IMR-90 (cell line): ENCODE results near the gene MOV10L1. TPM values are rescaled to one million over a fixed set of nuclear protein-coding genes. Genes with fewer than 3 reads are reported as not detected.

ENCODE experiments used
- ATAC-seq: fragments of 200-7000 bp; cut with Tn5 transposase; 2 replicates; pipeline ENCODE4 v1.9.1; 2020; ENCODE audit warnings: low read depth, mild to moderate bottlenecking, moderate library complexity
- BruUV-seq: library from RNA; stranded (reverse); fragments of 400-500 nt; replicated peaks from 2 replicates; lab custom pipeline; 2021; lab: Mats Ljungman, UMichigan
- CTCF ChIA-PET: fragments of 300-600 bp; formaldehyde crosslinking; extraction: SDS; loops from one replicate; lab custom pipeline; 2021; ENCODE audit warnings: antibody characterized with exemption; lab: Yijun Ruan, JAX
- POLR2A ChIA-PET: fragments of 300-600 bp; sonication (Branson Sonifier 250); formaldehyde crosslinking; loops from one replicate; lab custom pipeline; 2022; ENCODE audit warnings: antibody characterized with exemption; ENCODE audit not compliant: unreplicated experiment; lab: Charles Lee
- DNase-seq: peaks from one replicate; pipeline ENCODE4 v3.0.0; 2013
- H2AFZ ChIP-seq: replicated peaks from 2 replicates; pipeline ENCODE3; 2013; ENCODE audit warnings: low read length, mild to moderate bottlenecking; ENCODE audit not compliant: poor library complexity
- H2AK5ac ChIP-seq: 2 replicates; pipeline ENCODE4 v1.6.1; 2013; ENCODE audit warnings: low read depth, low read length, inconsistent platforms
- H2AK9ac ChIP-seq: replicated peaks from 2 replicates; pipeline ENCODE3; 2013; ENCODE audit warnings: mild to moderate bottlenecking, low read depth, low read length, moderate library complexity; ENCODE audit not compliant: poor library complexity
- H2BK120ac ChIP-seq: 2 replicates; pipeline ENCODE4 v1.6.1; 2013; ENCODE audit warnings: low read depth, low read length, inconsistent platforms
- H2BK15ac ChIP-seq: 3 replicates; pipeline ENCODE4 v1.6.1; 2013; ENCODE audit warnings: low read depth, low read length, inconsistent platforms
- H2BK20ac ChIP-seq: 2 replicates; pipeline ENCODE4 v1.6.1; 2013; ENCODE audit warnings: low read depth, mild to moderate bottlenecking, inconsistent platforms, low read length, moderate library complexity
- H2BK5ac ChIP-seq: 2 replicates; pipeline ENCODE4 v1.6.1; 2013; ENCODE audit warnings: mild to moderate bottlenecking, low read depth, low read length, inconsistent platforms; ENCODE audit not compliant: poor library complexity, severe bottlenecking
- H3K14ac ChIP-seq: replicated peaks from 2 replicates; pipeline ENCODE4 v1.6.1; 2013; ENCODE audit warnings: low read depth, low read length, inconsistent platforms
- H3K18ac ChIP-seq: 2 replicates; pipeline ENCODE4 v1.6.1; 2013; ENCODE audit warnings: low read depth, low read length, control low read depth
- H3K23ac ChIP-seq: 2 replicates; pipeline ENCODE4 v1.6.1; 2013; ENCODE audit warnings: low read depth, low read length, inconsistent platforms
- H3K27ac ChIP-seq: 2 replicates; pipeline ENCODE4 v1.5.1; 2013; ENCODE audit warnings: mild to moderate bottlenecking, control low read depth, low read length; ENCODE audit not compliant: insufficient read depth
- H3K27me3 ChIP-seq: 2 replicates; pipeline ENCODE4 v1.6.1; 2013; ENCODE audit warnings: low read length; ENCODE audit not compliant: control insufficient read depth, insufficient read depth
- H3K36me3 ChIP-seq: 2 replicates; pipeline ENCODE4 v1.6.1; 2013; ENCODE audit warnings: low read length, mixed read lengths; ENCODE audit not compliant: control insufficient read depth, insufficient read depth
- H3K4ac ChIP-seq: 2 replicates; pipeline ENCODE4 v1.6.1; 2013; ENCODE audit warnings: low read depth, low read length, inconsistent platforms
- H3K4me1 ChIP-seq: 2 replicates; pipeline ENCODE4 v1.6.1; 2013; ENCODE audit warnings: low read length, mixed read lengths; ENCODE audit not compliant: control insufficient read depth, insufficient read depth
- H3K4me2 ChIP-seq: 2 replicates; pipeline ENCODE4 v1.6.1; 2013; ENCODE audit warnings: low read depth, mild to moderate bottlenecking, control low read depth, low read length, moderate library complexity
- H3K4me3 ChIP-seq: 2 replicates; pipeline ENCODE4 v1.5.1; 2013; ENCODE audit warnings: low read depth, mild to moderate bottlenecking, control low read depth, low read length, moderate library complexity; ENCODE audit not compliant: insufficient read depth
- H3K56ac ChIP-seq: 2 replicates; pipeline ENCODE4 v1.6.1; 2013; ENCODE audit warnings: low read length, inconsistent platforms; ENCODE audit not compliant: insufficient read depth; ENCODE audit errors: extremely low read depth
- H3K79me1 ChIP-seq, 2 experiments: 2 replicates each; pipeline ENCODE4 v1.6.1; 2013; ENCODE audit warnings: low read length in 2 of 2, inconsistent platforms in 1 of 2, low read depth in 1 of 2
- H3K9ac ChIP-seq: 2 replicates; pipeline ENCODE4 v1.6.1; 2013; ENCODE audit warnings: low read depth, low read length, control low read depth
- H3K9me1 ChIP-seq: 2 replicates; pipeline ENCODE4 v1.6.1; 2013; ENCODE audit warnings: low read length, inconsistent platforms; ENCODE audit not compliant: insufficient read depth
- H3K9me3 ChIP-seq: 2 replicates; pipeline ENCODE4 v1.6.1; 2013; ENCODE audit warnings: low read length; ENCODE audit not compliant: control insufficient read depth, insufficient read depth
- H4K20me1 ChIP-seq: 2 replicates; pipeline ENCODE4 v1.6.1; 2013; ENCODE audit warnings: low read length, inconsistent platforms; ENCODE audit not compliant: insufficient read depth
- H4K5ac ChIP-seq: 2 replicates; pipeline ENCODE4 v1.6.1; 2013; ENCODE audit warnings: mild to moderate bottlenecking, low read depth, low read length, control low read depth
- H4K8ac ChIP-seq, 2 experiments: 2 replicates each; pipeline ENCODE4 v1.6.1; 2013; ENCODE audit warnings: low read depth in 2 of 2, low read length in 2 of 2, control low read depth in 1 of 2, inconsistent platforms in 1 of 2
- H4K91ac ChIP-seq: 2 replicates; pipeline ENCODE4 v1.6.1; 2013; ENCODE audit warnings: low read depth, low read length, inconsistent platforms; ENCODE audit not compliant: insufficient read depth
- BHLHE40 ChIP-seq: fragments of 150-350 bp; IDR thresholded peaks from 2 replicates; pipeline ENCODE4 v1.6.1; 2016; ENCODE audit warnings: mild to moderate bottlenecking, low read depth, low read length
- CEBPB ChIP-seq: IDR thresholded peaks from 2 replicates; pipeline ENCODE4 v1.6.1; 2012; ENCODE audit warnings: low read depth, low read length, improper control_type of control experiment
- CHD1 ChIP-seq: IDR thresholded peaks from 2 replicates; pipeline ENCODE4 v1.6.1; 2012; ENCODE audit warnings: low read depth, low read length, improper control_type of control experiment
- CTCF ChIP-seq: conservative IDR thresholded peaks from 2 replicates; pipeline ENCODE4 v1.5.1; 2012; ENCODE audit warnings: mild to moderate bottlenecking, low read depth, low read length, improper control_type of control experiment
- ELK1 ChIP-seq: fragments of 150-350 bp; IDR thresholded peaks from 2 replicates; pipeline ENCODE4 v1.6.1; 2016; ENCODE audit warnings: low read depth, mild to moderate bottlenecking, low read length, moderate library complexity, borderline replicate concordance
- FOS ChIP-seq: fragments of 150-350 bp; IDR thresholded peaks from 2 replicates; pipeline ENCODE4 v1.6.1; 2016; ENCODE audit warnings: low read depth, low read length
- MAZ ChIP-seq: IDR thresholded peaks from 2 replicates; pipeline ENCODE4 v1.6.1; 2012; ENCODE audit warnings: low read depth, mild to moderate bottlenecking, low read length, improper control_type of control experiment, moderate library complexity, borderline replicate concordance
- MXI1 ChIP-seq: IDR thresholded peaks from 2 replicates; pipeline ENCODE4 v1.6.1; 2012; ENCODE audit warnings: low read depth, mild to moderate bottlenecking, low read length, moderate library complexity, borderline replicate concordance
- NFE2L2 ChIP-seq: fragments of 150-350 bp; IDR thresholded peaks from 2 replicates; pipeline ENCODE4 v1.6.1; 2016; ENCODE audit warnings: low read depth, mild to moderate bottlenecking, low read length
- RAD21 ChIP-seq: IDR thresholded peaks from 2 replicates; pipeline ENCODE4 v1.6.1; 2012; ENCODE audit warnings: low read length, improper control_type of control experiment
- RFX5 ChIP-seq: IDR thresholded peaks from 2 replicates; pipeline ENCODE4 v1.8.0; 2012; ENCODE audit warnings: low read depth, mild to moderate bottlenecking, low read length, moderate library complexity
- SMC3 ChIP-seq: fragments of 150-350 bp; IDR thresholded peaks from 2 replicates; pipeline ENCODE4 v1.6.1; 2016; ENCODE audit warnings: low read depth, mild to moderate bottlenecking, antibody characterized with exemption, low read length, moderate library complexity
- WGBS, 2 experiments: methylation state at CpG; one replicate each; pipeline versions ENCODE4 v1.1.5 to v1.1.7; 2013; ENCODE audit warnings: missing lambda C conversion rate in 2 of 2; ENCODE audit not compliant: insufficient read length in 1 of 2; ENCODE audit errors: extremely low coverage in 2 of 2; 5-methylcytosine and 5-hydroxymethylcytosine counted together
- dilution Hi-C: fragments of 300-500 bp; cut with HindIII; formaldehyde crosslinking; loops from one replicate; pipeline ENCODE4 v1.14.3; 2018; ENCODE audit warnings: low sequenced_read_pairs; ENCODE audit not compliant: unreplicated experiment
- in situ Hi-C: fragments of 300-500 bp; cut with MboI; formaldehyde crosslinking; loops from 3 replicates; pipeline ENCODE4 v1.14.3; 2019; ENCODE audit warnings: low sequenced_read_pairs, inconsistent platforms, mixed read lengths
- intact Hi-C: fragments of 100-400 bp; cut with micrococcal nuclease; formaldehyde crosslinking; loops from 2 replicates; pipeline ENCODE4 v1.10.0; 2022
- polyA plus RNA-seq, 3 experiments: library from polyadenylated mRNA; depleted of rRNA; stranded (reverse); fragments of >200 nt; gene quantifications; 2 replicates each; pipeline ENCODE4 v1.2.3, GENCODE V29; 2012; ENCODE audit warnings: low replicate concordance in 1 of 3
- total RNA-seq: library from RNA; depleted of rRNA; stranded (reverse); fragments of >200 nt; gene quantifications from 2 replicates; pipeline ENCODE4 v1.2.3, GENCODE V29; 2012

The MOV10L1 gene
- total and polyA plus RNA-seq, 2 of the 4 experiments (the other 2 are of a cell fraction) = 0.72 to 1.4 TPM

- no peak overlapping the region for H2BK120ac ChIP-seq
- H3K36me3 ChIP-seq = peaks cover 2% of the 10 kb centered on the region; the same call in 1 of the 2 replicates
- 64% methylated on average over 10 of the region's 27 CpGs; no CpG with 5 or more reads in 1 of the 2 experiments for WGBS, 2 experiments
- no peak overlapping the region for H3K4ac ChIP-seq
- H3K79me1 ChIP-seq = no peaks in the 10 kb centered on the region
- no peaks in the 10 kb centered on the region for H3K9me1 ChIP-seq
- dilution Hi-C loops (no loop called here), intact Hi-C loops (no loop called here), in situ Hi-C loops (no loop called here)
- H2BK15ac ChIP-seq = no peak overlapping the region
- H2AK9ac ChIP-seq = no peak overlapping the region
- H3K14ac ChIP-seq = no peak overlapping the region
- no peaks in the 10 kb centered on the region for H3K4me1 ChIP-seq
- no peaks in the 10 kb centered on the region for H4K20me1 ChIP-seq
- DNase-seq (no peak), ATAC-seq (no peak)
- H4K91ac ChIP-seq = no peak overlapping the region
- H4K8ac ChIP-seq = no peak overlapping the region
- H3K9ac ChIP-seq = no peak overlapping the region
- H3K18ac ChIP-seq = no peak overlapping the region
- no peaks in the 10 kb centered on the region for H3K9me3 ChIP-seq
- H3K56ac ChIP-seq = no peak overlapping the region
- H3K27me3 ChIP-seq = peaks cover 8% of the 10 kb centered on the region; the same call in 1 of the 2 replicates
- no peak overlapping the region for H2BK20ac ChIP-seq
- no peak overlapping the region for H3K4me3 ChIP-seq
- ChIA-PET POLR2A (interaction anchor here (0.6 kb wide), 1 partner anchor 20 kb away, joined by 3 read pairs; no protein-coding TSS in a partner anchor), CTCF (no interaction called here)
- no peak overlapping the region for H3K23ac ChIP-seq
- H4K5ac ChIP-seq = no peak overlapping the region
- no TSS peak for BruUV-seq
- H2BK5ac ChIP-seq = no peak overlapping the region
- H2AK5ac ChIP-seq = no peak overlapping the region
- no peak overlapping the region for H3K4me2 ChIP-seq
- TF ChIP-seq RFX5 (no peak), BHLHE40 (no peak), CHD1 (no peak), FOS (no peak), CEBPB (no peak), RAD21 (no peak), SMC3 (no peak), NFE2L2 (no peak), ELK1 (no peak), MAZ (no peak), MXI1 (no peak), CTCF (no peak)
- H2AFZ ChIP-seq = no peak overlapping the region
- H3K27ac ChIP-seq = no peak overlapping the region
These were observed 86.4 kb downstream of the MOV10L1 start for GRCh38 chr22:50175921-50176849.
